Stimulated activated CD4-positive, alpha-beta T cell treated with anti-CD3 and anti-CD28 coated beads, TNF-alpha, amount 100 ng/mL, for 24 hours (primary cell): ENCODE measurements around the gene LRP1B.

ENCODE experiments used
- DNase-seq, 3 experiments: peaks; one replicate each; pipeline ENCODE4 v3.0.0-alpha.2; 2020; ENCODE audit warnings: low read depth in 3 of 3

Gene LRP1B

GRCh38 chr2:142041996-142042395 lies 88.8 kb downstream of the LRP1B start:
- DNase-seq: no peak

- DNase-seq: no peak
Measured at GRCh38 chr2:142041105-142041504, 89.7 kb downstream of the LRP1B start.

GRCh38 chr2:142040556-142040955 lies 90.3 kb downstream of the LRP1B start:
- DNase-seq: no peak

- DNase-seq: no peak
Measured at GRCh38 chr2:142038826-142039225, 92.0 kb downstream of the LRP1B start.

GRCh38 chr2:142037744-142038143 lies 93.1 kb downstream of the LRP1B start:
- no peak for DNase-seq

- DNase-seq: no peak
Measured at GRCh38 chr2:142037066-142037465, 93.8 kb downstream of the LRP1B start.

- DNase-seq: no peak
Measured at GRCh38 chr2:142033393-142033792, 97.4 kb downstream of the LRP1B start.

- DNase-seq: no peak
Measured at GRCh38 chr2:142031656-142032055, 99.2 kb downstream of the LRP1B start.

- DNase-seq: no peak
Measured at GRCh38 chr2:142030735-142031134, 100.1 kb downstream of the LRP1B start.

- no peak for DNase-seq
Measured at GRCh38 chr2:142029974-142030373, 100.8 kb downstream of the LRP1B start.

- DNase-seq: no peak
Measured at GRCh38 chr2:142025394-142025793, 105.4 kb downstream of the LRP1B start.

GRCh38 chr2:142020368-142020767 lies 110.4 kb downstream of the LRP1B start:
- DNase-seq: no peak

GRCh38 chr2:142014536-142014935 lies 116.3 kb downstream of the LRP1B start:
- DNase-seq: no peak

GRCh38 chr2:142012797-142013196 lies 118.0 kb downstream of the LRP1B start:
- no peak for DNase-seq

GRCh38 chr2:142010477-142011270 lies 120.1 kb downstream of the LRP1B start:
- no peak for DNase-seq

- DNase-seq: no peak
Measured at GRCh38 chr2:142008135-142008744, 122.6 kb downstream of the LRP1B start.

- no peak for DNase-seq
Measured at GRCh38 chr2:141994066-141994465, 136.8 kb downstream of the LRP1B start.

- DNase-seq: no peak
Measured at GRCh38 chr2:141992695-141993094, 138.1 kb downstream of the LRP1B start.

GRCh38 chr2:141968433-141968832 lies 162.4 kb downstream of the LRP1B start:
- DNase-seq: no peak

- no peak for DNase-seq
Measured at GRCh38 chr2:141967980-141968379, 162.8 kb downstream of the LRP1B start.

GRCh38 chr2:141967503-141967902 lies 163.3 kb downstream of the LRP1B start:
- DNase-seq: no peak

- no peak for DNase-seq
Measured at GRCh38 chr2:141959941-141960340, 170.9 kb downstream of the LRP1B start.

GRCh38 chr2:141959016-141959415 lies 171.8 kb downstream of the LRP1B start:
- DNase-seq: no peak
